Hepatocyte (in vitro differentiated cells): Measurements from ENCODE around the gene GABRB2.

Experiments used
- EZH2 ChIP-seq: fragments of 200-600 bp; sonication (generic); IDR thresholded peaks from 2 replicates; pipeline ENCODE4 v1.6.1; 2016; ENCODE audit warnings: antibody characterized with exemption, mild to moderate bottlenecking, borderline replicate concordance
- EZH2phosphoT487 ChIP-seq: fragments of 200-600 bp; sonication (generic); IDR thresholded peaks from one replicate; pipeline ENCODE4 v1.6.1; 2018; ENCODE audit warnings: antibody characterized with exemption, mild to moderate bottlenecking, low read depth, moderate library complexity; ENCODE audit not compliant: unreplicated experiment, severe bottlenecking
- TF ChIP-seq, protein P1 (sequence below): fragments of 200-600 bp; sonication (generic); IDR thresholded peaks from 2 replicates; pipeline ENCODE4 v1.5.1; 2016; ENCODE audit warnings: antibody characterized with exemption, mild to moderate bottlenecking; ENCODE audit not compliant: poor library complexity

DNA sequence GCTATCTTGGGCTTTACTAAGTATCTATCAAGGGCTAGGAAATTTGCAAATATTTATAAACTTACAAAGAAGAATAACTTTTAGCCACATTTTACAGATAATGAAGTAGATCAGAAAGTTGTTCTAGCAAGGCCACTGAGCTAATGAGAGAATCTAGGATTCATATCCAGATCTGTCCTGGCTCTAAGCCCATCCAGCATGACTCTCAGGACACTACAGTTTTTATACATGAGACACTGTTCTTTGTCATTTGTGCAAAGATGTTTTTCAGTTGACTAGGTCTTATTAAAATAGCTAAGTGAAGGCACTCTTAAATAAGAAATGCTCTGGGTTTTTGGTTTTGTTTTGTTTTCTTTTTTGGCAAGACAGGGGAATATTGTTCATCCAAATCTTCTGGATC lies 273.1 kb downstream of the GABRB2 start:
- no peak for TF ChIP-seq EZH2
- TF ChIP-seq, protein P1, sequence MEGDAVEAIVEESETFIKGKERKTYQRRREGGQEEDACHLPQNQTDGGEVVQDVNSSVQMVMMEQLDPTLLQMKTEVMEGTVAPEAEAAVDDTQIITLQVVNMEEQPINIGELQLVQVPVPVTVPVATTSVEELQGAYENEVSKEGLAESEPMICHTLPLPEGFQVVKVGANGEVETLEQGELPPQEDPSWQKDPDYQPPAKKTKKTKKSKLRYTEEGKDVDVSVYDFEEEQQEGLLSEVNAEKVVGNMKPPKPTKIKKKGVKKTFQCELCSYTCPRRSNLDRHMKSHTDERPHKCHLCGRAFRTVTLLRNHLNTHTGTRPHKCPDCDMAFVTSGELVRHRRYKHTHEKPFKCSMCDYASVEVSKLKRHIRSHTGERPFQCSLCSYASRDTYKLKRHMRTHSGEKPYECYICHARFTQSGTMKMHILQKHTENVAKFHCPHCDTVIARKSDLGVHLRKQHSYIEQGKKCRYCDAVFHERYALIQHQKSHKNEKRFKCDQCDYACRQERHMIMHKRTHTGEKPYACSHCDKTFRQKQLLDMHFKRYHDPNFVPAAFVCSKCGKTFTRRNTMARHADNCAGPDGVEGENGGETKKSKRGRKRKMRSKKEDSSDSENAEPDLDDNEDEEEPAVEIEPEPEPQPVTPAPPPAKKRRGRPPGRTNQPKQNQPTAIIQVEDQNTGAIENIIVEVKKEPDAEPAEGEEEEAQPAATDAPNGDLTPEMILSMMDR, result no peak
- no peak for TF ChIP-seq EZH2phosphoT487
